K562 (cell line): ENCODE data around the gene LY6G6F. TPM values are rescaled to one million over a fixed set of nuclear protein-coding genes. Genes with fewer than 3 reads are reported as not detected.

Source experiments
- EWSR1 ChIP-seq: fragments of 450-650 bp; IDR thresholded peaks from 2 replicates; pipeline ENCODE4 v1.6.1; 2018; ENCODE audit warnings: borderline replicate concordance, mild to moderate bottlenecking, low read depth, moderate library complexity; ENCODE audit not compliant: partially characterized antibody
- FOXP1 ChIP-seq: sonication (generic); formaldehyde crosslinking; IDR thresholded peaks from 2 replicates; pipeline ENCODE4 v1.8.0; 2022; ENCODE audit warnings: mild to moderate bottlenecking, missing genetic modification reagents
- JUN ChIP-seq, 2 experiments: sonication (generic) in 1 of 2; formaldehyde crosslinking in 1 of 2; IDR thresholded peaks; 2 replicates each; pipeline versions ENCODE4 v1.6.1 to v1.8.0; 2012 to 2022; ENCODE audit warnings: borderline replicate concordance in 2 of 2, mild to moderate bottlenecking in 2 of 2, improper control_type of control experiment in 1 of 2, low read depth in 1 of 2, low read length in 1 of 2, missing genetic modification reagents in 1 of 2
- KLF6 ChIP-seq: fragments of 250-450 bp; sonication (Bioruptor Pico); IDR thresholded peaks from 2 replicates; pipeline ENCODE4 v1.4.0; 2020; ENCODE audit warnings: mild to moderate bottlenecking, moderate library complexity, borderline replicate concordance
- MEF2D ChIP-seq: conservative IDR thresholded peaks from 2 replicates; pipeline ENCODE4 v1.6.1; 2016; ENCODE audit warnings: low read depth, missing genetic modification characterization, missing compliant biosample characterization
- MYC ChIP-seq, 2 experiments: fragments of 250-450 bp in 1 of 2; sonication (Bioruptor Pico) in 1 of 2; IDR thresholded peaks; 2 replicates each; pipeline versions ENCODE4 v1.5.1 to v1.6.1; 2012 to 2021; ENCODE audit warnings: low read depth in 2 of 2, borderline replicate concordance in 1 of 2, improper control_type of control experiment in 1 of 2, low read length in 1 of 2, mild to moderate bottlenecking in 1 of 2, moderate library complexity in 1 of 2
- NFIC ChIP-seq: fragments of 450-650 bp; IDR thresholded peaks from 2 replicates; pipeline ENCODE4 v1.6.1; 2017; ENCODE audit warnings: mild to moderate bottlenecking, inconsistent platforms
- PTBP1 ChIP-seq: fragments of 200-400 bp; formaldehyde crosslinking; IDR thresholded peaks from 2 replicates; pipeline ENCODE4 v1.6.1; 2017; ENCODE audit warnings: low read depth, low read length
- RAD51 ChIP-seq: fragments of 450-650 bp; IDR thresholded peaks from 2 replicates; pipeline ENCODE4 v1.7.1; 2016; ENCODE audit warnings: low read depth, mild to moderate bottlenecking, borderline replicate concordance
- SNRNP70 ChIP-seq: fragments of 200-400 bp; formaldehyde crosslinking; optimal IDR thresholded peaks from 2 replicates; pipeline ENCODE3; 2017; ENCODE audit warnings: low read depth, low read length
- TRIM24 ChIP-seq, 2 experiments: fragments of 450-650 bp; IDR thresholded peaks; 2 replicates each; pipeline ENCODE4 v1.6.1; 2016
- TRIM28 ChIP-seq: fragments of 450-650 bp; IDR thresholded peaks from 2 replicates; pipeline ENCODE4 v1.6.1; 2017
- ZBED1 ChIP-seq: IDR thresholded peaks from 2 replicates; pipeline ENCODE4 v1.6.1; 2014
- ZKSCAN8 ChIP-seq: fragments of 200-800 bp; sonication (Bioruptor generic); IDR thresholded peaks from 2 replicates; pipeline ENCODE4 v1.6.1; 2016; ENCODE audit warnings: missing genetic modification characterization, missing compliant biosample characterization
- ZNF175 ChIP-seq: fragments of 200-800 bp; sonication (Bioruptor generic); IDR thresholded peaks from 2 replicates; pipeline ENCODE4 v1.6.1; 2016; ENCODE audit warnings: low read depth, mild to moderate bottlenecking, missing genetic modification characterization, missing compliant biosample characterization
- ZNF695 ChIP-seq: fragments of 450-650 bp; formaldehyde crosslinking; IDR thresholded peaks from 2 replicates; pipeline ENCODE4 v1.4.0; 2020; ENCODE audit warnings: mild to moderate bottlenecking, moderate library complexity
- ZNF830 ChIP-seq: fragments of 250-450 bp; sonication (Bioruptor Pico); IDR thresholded peaks from 2 replicates; pipeline ENCODE4 v1.5.0; 2021; ENCODE audit warnings: mild to moderate bottlenecking
- polyA plus RNA-seq, 8 experiments: library from polyadenylated mRNA; depleted of rRNA in 4 of 8; stranded (reverse) in 5 of 8; unstranded in 3 of 8; fragments of >200 nt; fragmentation: Nextera tagmentation in 2 of 8; fragmentation: Illumina TruSeq in 1 of 8; extraction: Ambion mirVana in 2 of 8; extraction: Trizol in 1 of 8; gene quantifications; 2 replicates each; pipeline versions ENCODE4 v1.2.1 to v1.2.3, GENCODE V29; 2011 to 2014; ENCODE audit warnings: inconsistent platforms in 1 of 8, missing spikeins in 1 of 8
- total RNA-seq, 7 experiments: library from RNA; depleted of rRNA in 6 of 7; stranded (reverse); fragments of >200 nt in 6 of 7; fragmentation: Illumina TruSeq in 2 of 7; extraction: Trizol in 2 of 7; gene quantifications; 2 replicates each; pipeline versions ENCODE4 v1.2.1 to v1.2.3, GENCODE V29; 2011 to 2021; ENCODE audit warnings: low replicate concordance in 1 of 7
- TF ChIP-seq, protein P1 (sequence below): fragments of 250-450 bp; sonication (Bioruptor Pico); IDR thresholded peaks from 2 replicates; pipeline ENCODE4 v1.8.0; 2021; ENCODE audit warnings: mild to moderate bottlenecking, moderate library complexity
- TF ChIP-seq, protein P2 (sequence below): fragments of 450-650 bp; IDR thresholded peaks from one replicate; pipeline ENCODE4 v1.6.1; 2018; ENCODE audit warnings: mild to moderate bottlenecking, moderate library complexity; ENCODE audit not compliant: partially characterized antibody
- TF ChIP-seq, protein P3 (sequence below): sonication (generic); formaldehyde crosslinking; IDR thresholded peaks from 2 replicates; pipeline ENCODE4 v1.8.0; 2022; ENCODE audit warnings: mild to moderate bottlenecking, missing genetic modification reagents
- TF ChIP-seq, protein P4 (sequence below): IDR thresholded peaks from 3 replicates; pipeline ENCODE4 v1.6.1; 2011; ENCODE audit warnings: borderline replicate concordance, mild to moderate bottlenecking; ENCODE audit not compliant: insufficient read length, insufficient read depth

The LY6G6F gene
- total and polyA plus RNA-seq, 9 of the 15 experiments (the other 6 are each of a cell fraction or from before 2014, with no cell fraction given), result 0.14 to 0.50 (median 0.28) TPM; not detected in 2

DNA sequence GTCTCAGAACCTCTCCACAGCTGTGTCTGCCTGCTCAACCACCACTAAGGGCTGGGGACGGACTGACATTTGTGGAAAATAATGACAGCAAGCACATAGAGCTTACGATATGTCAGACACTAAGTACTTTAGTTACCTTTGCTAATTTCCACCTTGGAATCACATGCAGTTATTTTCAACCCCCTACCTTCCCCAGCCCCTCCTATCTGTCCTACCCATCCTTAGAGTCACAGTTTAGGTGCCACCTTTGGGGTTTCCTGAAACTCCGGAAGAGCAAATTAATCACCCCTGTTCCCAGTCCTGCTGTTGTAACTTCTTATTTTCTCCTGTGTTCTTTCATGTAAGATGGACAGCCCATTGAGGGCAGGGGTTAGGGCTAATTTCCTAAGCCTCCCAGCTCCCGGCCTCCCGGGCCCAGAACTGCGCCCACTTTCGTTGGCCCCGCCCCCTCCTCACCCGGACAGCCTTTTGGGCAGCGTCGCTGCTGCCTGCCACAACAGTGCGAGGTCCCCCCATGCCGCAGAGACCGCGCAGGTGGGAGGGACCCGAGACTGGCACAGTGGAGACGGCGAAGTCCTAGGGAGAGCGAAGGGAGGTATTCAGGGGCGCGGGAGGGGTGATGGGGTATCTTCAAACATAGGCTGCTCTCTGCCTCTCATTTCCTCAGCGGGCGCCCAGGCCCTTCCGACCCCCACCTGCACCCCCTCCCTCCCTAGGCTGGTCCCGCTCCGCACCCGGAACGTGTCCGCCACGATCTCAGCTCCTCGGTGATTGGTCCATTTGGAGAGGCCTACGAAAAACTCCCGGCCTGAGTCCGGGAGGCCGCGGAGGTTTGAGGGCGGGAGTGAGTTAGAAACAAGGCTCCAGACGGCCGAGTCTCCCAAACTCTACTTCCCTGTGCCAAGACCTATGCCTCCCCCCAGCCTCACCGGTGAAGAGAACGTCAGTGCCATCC, 21.3 kb downstream of the LY6G6F start (continued):
- TF ChIP-seq MYC (IDR thresholded peaks at IDR 0.05; ENCODE audit: low read depth, low read length), result peak; percentile 9; the same call in 1 of the 2 replicates
- TF ChIP-seq MYC (CRISPR knock-in tag; IDR thresholded peaks at IDR 0.05; ENCODE audit: borderline replicate concordance, low read depth), result no peak
- no peak for TF ChIP-seq ZNF175 (CRISPR knock-in tag)
- TF ChIP-seq EWSR1, result no peak
- TF ChIP-seq JUN (IDR thresholded peaks at IDR 0.05; ENCODE audit: borderline replicate concordance, low read depth, low read length), result no peak
- TF ChIP-seq JUN (CRISPR knock-in tag; IDR thresholded peaks at IDR 0.05; ENCODE audit: borderline replicate concordance), result no peak
- TF ChIP-seq ZNF695 (CRISPR knock-in tag), result no peak
- TF ChIP-seq PTBP1, result 0 out of 2 replicates have a peak, but pooled peaks have one; percentile 5
- TF ChIP-seq KLF6 (CRISPR knock-in tag), result 0 out of 2 replicates have a peak, but pooled peaks have one; percentile 2
- TF ChIP-seq RAD51, result no peak
- no peak for TF ChIP-seq ZKSCAN8 (CRISPR knock-in tag)
- 0 out of 2 replicates have a peak, but pooled peaks have one; percentile 12 for TF ChIP-seq ZBED1
- TF ChIP-seq SNRNP70, result peak; percentile 1
- TF ChIP-seq, protein P1, sequence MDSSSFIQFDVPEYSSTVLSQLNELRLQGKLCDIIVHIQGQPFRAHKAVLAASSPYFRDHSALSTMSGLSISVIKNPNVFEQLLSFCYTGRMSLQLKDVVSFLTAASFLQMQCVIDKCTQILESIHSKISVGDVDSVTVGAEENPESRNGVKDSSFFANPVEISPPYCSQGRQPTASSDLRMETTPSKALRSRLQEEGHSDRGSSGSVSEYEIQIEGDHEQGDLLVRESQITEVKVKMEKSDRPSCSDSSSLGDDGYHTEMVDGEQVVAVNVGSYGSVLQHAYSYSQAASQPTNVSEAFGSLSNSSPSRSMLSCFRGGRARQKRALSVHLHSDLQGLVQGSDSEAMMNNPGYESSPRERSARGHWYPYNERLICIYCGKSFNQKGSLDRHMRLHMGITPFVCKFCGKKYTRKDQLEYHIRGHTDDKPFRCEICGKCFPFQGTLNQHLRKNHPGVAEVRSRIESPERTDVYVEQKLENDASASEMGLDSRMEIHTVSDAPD, result no peak
- peak; percentile 79; the same call in 1 of the 2 replicates for TF ChIP-seq FOXP1 (CRISPR knock-in tag)
- no peak for TF ChIP-seq MEF2D (tag)
- peak; percentile 54; the same call in 1 of the 2 replicates for TF ChIP-seq TRIM28
- no peak for TF ChIP-seq ZNF830
- TF ChIP-seq, protein P2, sequence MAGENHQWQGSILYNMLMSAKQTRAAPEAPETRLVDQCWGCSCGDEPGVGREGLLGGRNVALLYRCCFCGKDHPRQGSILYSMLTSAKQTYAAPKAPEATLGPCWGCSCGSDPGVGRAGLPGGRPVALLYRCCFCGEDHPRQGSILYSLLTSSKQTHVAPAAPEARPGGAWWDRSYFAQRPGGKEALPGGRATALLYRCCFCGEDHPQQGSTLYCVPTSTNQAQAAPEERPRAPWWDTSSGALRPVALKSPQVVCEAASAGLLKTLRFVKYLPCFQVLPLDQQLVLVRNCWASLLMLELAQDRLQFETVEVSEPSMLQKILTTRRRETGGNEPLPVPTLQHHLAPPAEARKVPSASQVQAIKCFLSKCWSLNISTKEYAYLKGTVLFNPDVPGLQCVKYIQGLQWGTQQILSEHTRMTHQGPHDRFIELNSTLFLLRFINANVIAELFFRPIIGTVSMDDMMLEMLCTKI, result no peak
- peak in 1 of 2 experiments; percentile 26; a peak in 1 of 4 replicates for TF ChIP-seq TRIM24 (IDR thresholded peaks at IDR 0.05)
- TF ChIP-seq, protein P3, sequence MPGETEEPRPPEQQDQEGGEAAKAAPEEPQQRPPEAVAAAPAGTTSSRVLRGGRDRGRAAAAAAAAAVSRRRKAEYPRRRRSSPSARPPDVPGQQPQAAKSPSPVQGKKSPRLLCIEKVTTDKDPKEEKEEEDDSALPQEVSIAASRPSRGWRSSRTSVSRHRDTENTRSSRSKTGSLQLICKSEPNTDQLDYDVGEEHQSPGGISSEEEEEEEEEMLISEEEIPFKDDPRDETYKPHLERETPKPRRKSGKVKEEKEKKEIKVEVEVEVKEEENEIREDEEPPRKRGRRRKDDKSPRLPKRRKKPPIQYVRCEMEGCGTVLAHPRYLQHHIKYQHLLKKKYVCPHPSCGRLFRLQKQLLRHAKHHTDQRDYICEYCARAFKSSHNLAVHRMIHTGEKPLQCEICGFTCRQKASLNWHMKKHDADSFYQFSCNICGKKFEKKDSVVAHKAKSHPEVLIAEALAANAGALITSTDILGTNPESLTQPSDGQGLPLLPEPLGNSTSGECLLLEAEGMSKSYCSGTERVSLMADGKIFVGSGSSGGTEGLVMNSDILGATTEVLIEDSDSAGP, result peak; percentile 78; the same call in 1 of the 2 replicates
- no peak for TF ChIP-seq NFIC
- TF ChIP-seq, protein P4, sequence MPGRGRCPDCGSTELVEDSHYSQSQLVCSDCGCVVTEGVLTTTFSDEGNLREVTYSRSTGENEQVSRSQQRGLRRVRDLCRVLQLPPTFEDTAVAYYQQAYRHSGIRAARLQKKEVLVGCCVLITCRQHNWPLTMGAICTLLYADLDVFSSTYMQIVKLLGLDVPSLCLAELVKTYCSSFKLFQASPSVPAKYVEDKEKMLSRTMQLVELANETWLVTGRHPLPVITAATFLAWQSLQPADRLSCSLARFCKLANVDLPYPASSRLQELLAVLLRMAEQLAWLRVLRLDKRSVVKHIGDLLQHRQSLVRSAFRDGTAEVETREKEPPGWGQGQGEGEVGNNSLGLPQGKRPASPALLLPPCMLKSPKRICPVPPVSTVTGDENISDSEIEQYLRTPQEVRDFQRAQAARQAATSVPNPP, result no peak
